Measurements from ENCODE around the gene CXXC1. TPM values are rescaled to one million over a fixed set of nuclear protein-coding genes. Genes with fewer than 3 reads are reported as not detected.
"Not testable (repeated sequence)": the region's sequence is repeated elsewhere in the genome, so short reads cannot be mapped to it uniquely, and the experiment has no call there.

CXXC1 gene
- total and polyA plus RNA-seq, 8 donors, result 55.5 to 78.0 (median 64.8) TPM

GRCh38 chr18:50312296-50313030 is 25.0 kb upstream of the CXXC1 start:
- Histone ChIP-seq H3K27ac (no peak overlapping the region), H3K9me3 (no peaks in the 10 kb centered on the region), H3K27me3 (peaks cover 0 to 70% of the 10 kb centered on the region in 2 donors), H3K4me1 (peaks cover under 1 to 13% of the 10 kb centered on the region in 2 donors), H3K4me3 (no peak overlapping the region), H3K36me3 (no peaks in the 10 kb centered on the region)
- ATAC-seq, result no peak
- no peak for TF ChIP-seq CTCF (IDR thresholded peaks at IDR 0.05)
- DNase-seq, result no peak
- intact Hi-C loops (cut with DNase I), result no loop called here

- Histone ChIP-seq H3K4me3 (no peak overlapping the region), H3K9me3 (no peaks in the 10 kb centered on the region), H3K27ac (no peak overlapping the region), H3K27me3 (peaks cover 0 to 71% of the 10 kb centered on the region in 2 donors), H3K36me3 (no peaks in the 10 kb centered on the region), H3K4me1 (peaks cover 6 to 14% of the 10 kb centered on the region in 2 donors)
- no peak for TF ChIP-seq CTCF (IDR thresholded peaks at IDR 0.05)
- ATAC-seq (no peak), DNase-seq (no peak)
- intact Hi-C loops (cut with DNase I), result no loop called here
These were observed 24.2 kb upstream of the CXXC1 start for GRCh38 chr18:50311650-50312049.

- peaks cover 4 to 72% of the 10 kb centered on the region in 2 donors for H3K27me3 ChIP-seq
- no peak overlapping the region for H3K4me3 ChIP-seq
- intact Hi-C loops (cut with DNase I), result no loop called here
These were observed 22.6 kb upstream of the CXXC1 start for GRCh38 chr18:50310080-50310479.

GRCh38 chr18:50308851-50309250 is 21.4 kb upstream of the CXXC1 start:
- H3K4me1 ChIP-seq, result peaks cover 6 to 14% of the 10 kb centered on the region in 2 donors
- intact Hi-C loops (cut with DNase I); DNase-seq; H3K9me3 ChIP-seq; H3K4me3 ChIP-seq; ATAC-seq; H3K36me3 ChIP-seq: not testable (repeated sequence)
- peaks cover 12 to 70% of the 10 kb centered on the region in 2 donors for H3K27me3 ChIP-seq
- peak overlapping the region in 1 of 2 donors; percentile 69 for H3K27ac ChIP-seq

More at GRCh38 chr18:50310080-50310479, 22.6 kb upstream of the CXXC1 start:
- Histone ChIP-seq H3K36me3 (no peaks in the 10 kb centered on the region), H3K27ac (no peak overlapping the region), H3K4me1 (peaks cover 6 to 14% of the 10 kb centered on the region in 2 donors), H3K9me3 (no peaks in the 10 kb centered on the region)
- ATAC-seq (no peak), DNase-seq (no peak)
- TF ChIP-seq CTCF (IDR thresholded peaks at IDR 0.05), result no peak

GRCh38 chr18:50307738-50308470 is 20.4 kb upstream of the CXXC1 start:
- peak; percentile 76 to 94 (median 92) for DNase-seq
- Histone ChIP-seq H3K27me3 (peaks cover 12 to 80% of the 10 kb centered on the region in 2 donors), H3K4me3 (peak overlapping the region; percentile 26 to 40), H3K36me3 (no peaks in the 10 kb centered on the region), H3K27ac (peak overlapping the region in 1 of 2 donors; percentile 69), H3K9me3 (no peaks in the 10 kb centered on the region), H3K4me1 (peaks cover 6 to 14% of the 10 kb centered on the region in 2 donors)
- intact Hi-C loops (cut with DNase I), result no loop called here
- no peak for TF ChIP-seq CTCF (IDR thresholded peaks at IDR 0.05)
- peak; percentile 99 for ATAC-seq
